Body of pancreas (tissue), 4 donors: Measurements from ENCODE around the gene ACOT7.

Source experiments
- CTCF ChIP-seq, 7 experiments: fragments of 450-650 bp in 4 of 7; fragments of 200-600 bp in 3 of 7; sonication (generic) in 3 of 7; IDR thresholded peaks; one replicate each; pipeline ENCODE4 v1.5.1; 2016 to 2019; ENCODE audit warnings: antibody characterized with exemption in 7 of 7
- POLR2A ChIP-seq, 3 donors: fragments of 450-650 bp; IDR thresholded peaks; one replicate each; pipeline ENCODE4 v1.6.1; 2016; ENCODE audit warnings: antibody characterized with exemption in 3 of 3, mild to moderate bottlenecking in 2 of 3

DNA sequence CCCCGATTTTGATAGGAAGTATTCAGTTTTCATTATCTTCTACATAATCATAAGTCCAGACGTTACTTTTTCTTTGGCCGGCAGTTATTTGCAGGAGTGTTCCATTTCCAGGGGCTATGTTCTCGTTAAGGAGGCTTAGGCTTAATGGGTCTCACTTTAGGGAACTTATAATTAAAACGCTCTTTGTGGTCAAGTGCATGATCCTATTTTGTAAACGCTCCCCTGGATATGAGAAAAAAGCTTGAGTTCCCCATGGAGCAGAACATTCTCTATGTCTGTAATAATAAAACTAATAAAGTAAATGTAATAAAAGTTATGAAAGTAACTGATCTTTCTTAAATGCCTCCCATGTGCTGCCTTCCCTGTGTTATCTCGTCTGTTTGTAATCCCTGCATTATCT is 84.0 kb downstream of the ACOT7 start:
- no peak for TF ChIP-seq POLR2A (IDR thresholded peaks at IDR 0.05)
- no peak for TF ChIP-seq CTCF (IDR thresholded peaks at IDR 0.05)
